Endothelial cell (in vitro differentiated cells): ENCODE results near the gene ORAI3. TPM values are rescaled to one million over a fixed set of nuclear protein-coding genes. Genes with fewer than 3 reads are reported as not detected.

Experiments used
- DNase-seq: peaks from one replicate; pipeline ENCODE4 v3.0.0; 2021; ENCODE audit warnings: low spot score
- H3K27ac Mint-ChIP-seq: one replicate; pipeline ENCODE4 v1.8.0; 2021; ENCODE audit warnings: mixed read lengths, inconsistent platforms; ENCODE audit not compliant: unreplicated experiment
- H3K27me3 Mint-ChIP-seq: one replicate; pipeline ENCODE4 v1.8.0; 2021; ENCODE audit warnings: mild to moderate bottlenecking, moderate library complexity, mixed read lengths, inconsistent platforms; ENCODE audit not compliant: unreplicated experiment
- H3K36me3 Mint-ChIP-seq: one replicate; pipeline ENCODE4 v1.8.0; 2021; ENCODE audit warnings: mild to moderate bottlenecking, low read depth, mixed read lengths, inconsistent platforms; ENCODE audit not compliant: unreplicated experiment
- H3K4me1 Mint-ChIP-seq: one replicate; pipeline ENCODE4 v1.8.0; 2021; ENCODE audit warnings: mild to moderate bottlenecking, mixed read lengths, inconsistent platforms; ENCODE audit not compliant: unreplicated experiment
- H3K4me3 Mint-ChIP-seq: one replicate; pipeline ENCODE4 v1.8.0; 2021; ENCODE audit warnings: mild to moderate bottlenecking, mixed read lengths, inconsistent platforms; ENCODE audit not compliant: unreplicated experiment
- H3K9me3 Mint-ChIP-seq: one replicate; pipeline ENCODE4 v1.8.0; 2021; ENCODE audit warnings: mixed read lengths, inconsistent platforms; ENCODE audit not compliant: unreplicated experiment
- CTCF ChIP-seq: fragments of 200-600 bp; sonication (generic); IDR thresholded peaks from one replicate; pipeline ENCODE4 v1.5.0; 2021; ENCODE audit warnings: antibody characterized with exemption; ENCODE audit not compliant: unreplicated experiment
- total RNA-seq: library from RNA; stranded (reverse); fragmentation: NEBNext Ultra II Directional; extraction: Animal tissue kit (Norgen Biotek cat#: 25700); gene quantifications from one replicate; pipeline ENCODE4 v1.2.1, GENCODE V29; 2021; ENCODE audit not compliant: unreplicated experiment

ORAI3 gene
- total RNA-seq, 1 donor from 2014 or later: 42.9 TPM

- TF ChIP-seq CTCF: peak; percentile 75
- Mint-ChIP-seq H3K27me3 (peaks cover 18% of the 10 kb centered on the region), H3K4me3 (peak overlapping the region; percentile 64), H3K27ac (peak overlapping the region; percentile 32), H3K9me3 (no peaks in the 10 kb centered on the region), H3K36me3 (peaks cover 54% of the 10 kb centered on the region), H3K4me1 (peaks cover 18% of the 10 kb centered on the region)
- peak; percentile 73 for DNase-seq
Measured at GRCh38 chr16:30941600-30942425, 7.1 kb upstream of the ORAI3 start.

- H3K9me3 Mint-ChIP-seq: no peaks in the 10 kb centered on the region
- H3K4me1 Mint-ChIP-seq: peaks cover 15% of the 10 kb centered on the region
- no peak for TF ChIP-seq CTCF
- peaks cover 49% of the 10 kb centered on the region for H3K36me3 Mint-ChIP-seq
- H3K4me3 Mint-ChIP-seq: no peak overlapping the region
- peak overlapping the region; percentile 18 for H3K27ac Mint-ChIP-seq
- no peak for DNase-seq
- peaks cover 15% of the 10 kb centered on the region for H3K27me3 Mint-ChIP-seq
Measured at GRCh38 chr16:30942426-30942806, 6.5 kb upstream of the ORAI3 start.

GRCh38 chr16:30944352-30944751, 4.5 kb upstream of the ORAI3 start:
- no peak for TF ChIP-seq CTCF
- Mint-ChIP-seq H3K4me1 (peaks cover 10% of the 10 kb centered on the region), H3K27ac (no peak overlapping the region), H3K9me3 (no peaks in the 10 kb centered on the region), H3K4me3 (peak overlapping the region; percentile 32), H3K27me3 (peaks cover 11% of the 10 kb centered on the region), H3K36me3 (peaks cover 47% of the 10 kb centered on the region)
- no peak for DNase-seq

GRCh38 chr16:30946671-30947540, 2.0 kb upstream of the ORAI3 start:
- Mint-ChIP-seq H3K4me1 (peaks cover 17% of the 10 kb centered on the region), H3K27ac (peak overlapping the region; percentile 83), H3K36me3 (peaks cover 35% of the 10 kb centered on the region), H3K27me3 (peaks cover 15% of the 10 kb centered on the region), H3K9me3 (no peaks in the 10 kb centered on the region), H3K4me3 (peak overlapping the region; percentile 84)
- no peak for TF ChIP-seq CTCF
- DNase-seq: no peak
